ENCODE results near the gene IQCH.
A peak's percentile ranks its signal among the peaks of the same experiment; 100 is the strongest.

The IQCH gene

GRCh38 chr15:67327737-67328136 lies 73.2 kb downstream of the IQCH start:
- Mint-ChIP-seq H3K36me3 (ENCODE audit: low read depth) (peaks cover 14% of the 10 kb centered on the region), H3K4me1 (peaks cover 5% of the 10 kb centered on the region), H3K27me3 (ENCODE audit: low read depth, poor library complexity) (peaks cover 9% of the 10 kb centered on the region), H3K27ac (peak overlapping the region; percentile 57), H3K9me3 (peaks cover 37% of the 10 kb centered on the region), H3K4me3 (no peak overlapping the region)
- TF ChIP-seq, protein P1, sequence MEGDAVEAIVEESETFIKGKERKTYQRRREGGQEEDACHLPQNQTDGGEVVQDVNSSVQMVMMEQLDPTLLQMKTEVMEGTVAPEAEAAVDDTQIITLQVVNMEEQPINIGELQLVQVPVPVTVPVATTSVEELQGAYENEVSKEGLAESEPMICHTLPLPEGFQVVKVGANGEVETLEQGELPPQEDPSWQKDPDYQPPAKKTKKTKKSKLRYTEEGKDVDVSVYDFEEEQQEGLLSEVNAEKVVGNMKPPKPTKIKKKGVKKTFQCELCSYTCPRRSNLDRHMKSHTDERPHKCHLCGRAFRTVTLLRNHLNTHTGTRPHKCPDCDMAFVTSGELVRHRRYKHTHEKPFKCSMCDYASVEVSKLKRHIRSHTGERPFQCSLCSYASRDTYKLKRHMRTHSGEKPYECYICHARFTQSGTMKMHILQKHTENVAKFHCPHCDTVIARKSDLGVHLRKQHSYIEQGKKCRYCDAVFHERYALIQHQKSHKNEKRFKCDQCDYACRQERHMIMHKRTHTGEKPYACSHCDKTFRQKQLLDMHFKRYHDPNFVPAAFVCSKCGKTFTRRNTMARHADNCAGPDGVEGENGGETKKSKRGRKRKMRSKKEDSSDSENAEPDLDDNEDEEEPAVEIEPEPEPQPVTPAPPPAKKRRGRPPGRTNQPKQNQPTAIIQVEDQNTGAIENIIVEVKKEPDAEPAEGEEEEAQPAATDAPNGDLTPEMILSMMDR (IDR thresholded peaks at IDR 0.05) = no peak
- no peak for DNase-seq

DNA sequence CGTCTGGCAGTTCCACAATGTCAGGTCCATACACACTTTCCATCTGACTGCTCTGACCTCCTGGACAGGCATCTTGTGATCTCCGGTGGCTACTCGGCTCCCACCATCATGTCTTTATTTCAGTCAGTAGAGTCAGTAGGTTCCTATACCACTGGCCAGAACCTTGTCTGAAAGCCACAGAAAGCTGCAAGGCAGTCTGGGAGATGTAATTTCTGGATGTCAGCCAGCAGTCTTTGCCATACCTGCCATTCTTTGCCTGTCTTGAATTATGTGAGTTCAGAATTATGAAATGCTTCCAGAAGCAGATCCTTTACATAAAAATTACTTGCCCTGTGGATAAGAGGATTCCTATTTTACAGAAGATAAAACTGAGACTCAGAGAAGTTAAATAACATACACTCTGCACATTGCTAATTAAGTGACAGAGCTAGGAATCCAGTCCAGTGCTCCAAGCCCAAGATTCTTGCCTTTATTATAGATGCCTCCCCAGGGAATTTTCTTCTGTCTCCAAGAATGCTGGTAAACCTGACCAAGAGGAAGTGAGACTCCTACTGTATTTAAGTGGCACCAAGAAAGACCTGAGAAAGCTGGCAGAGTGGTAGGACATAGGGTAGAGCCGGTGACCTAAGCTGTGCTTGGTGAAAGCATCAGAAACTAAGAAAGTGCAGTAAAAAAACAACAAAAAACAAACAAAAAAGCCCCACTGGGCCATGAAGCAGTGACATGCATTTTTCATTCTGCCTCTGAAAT lies 75.6 kb downstream of the IQCH start:
- no peak for DNase-seq
- Mint-ChIP-seq H3K27me3 (ENCODE audit: low read depth, poor library complexity) (peaks cover 9% of the 10 kb centered on the region), H3K4me1 (peaks cover 5% of the 10 kb centered on the region), H3K4me3 (no peak overlapping the region), H3K9me3 (peaks cover 19% of the 10 kb centered on the region), H3K27ac (no peak overlapping the region), H3K36me3 (ENCODE audit: low read depth) (peaks cover 4% of the 10 kb centered on the region)
- TF ChIP-seq, protein P1 (IDR thresholded peaks at IDR 0.05) = no peak

DNA sequence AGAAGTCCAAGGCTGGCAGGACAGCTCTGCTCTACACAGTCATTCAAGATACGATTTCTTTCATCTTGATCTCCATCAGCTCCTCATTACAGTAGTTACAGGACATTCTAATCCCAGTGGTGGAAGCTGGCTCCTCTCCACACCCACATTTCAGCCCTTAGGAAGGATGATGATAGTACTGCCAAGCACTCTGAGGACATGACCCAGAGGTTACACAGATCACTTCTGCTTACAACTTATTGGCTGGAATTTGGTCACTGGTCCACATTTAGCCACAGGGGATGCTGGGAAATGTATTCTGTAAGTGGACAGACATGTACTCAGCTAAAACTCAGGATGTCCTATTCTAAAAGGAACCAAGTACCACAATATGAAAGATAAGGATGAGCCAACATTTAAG lies 77.1 kb downstream of the IQCH start:
- Mint-ChIP-seq H3K27ac (no peak overlapping the region), H3K4me1 (peaks cover 5% of the 10 kb centered on the region), H3K36me3 (ENCODE audit: low read depth) (peaks cover 4% of the 10 kb centered on the region), H3K9me3 (peaks cover 12% of the 10 kb centered on the region), H3K27me3 (ENCODE audit: low read depth, poor library complexity) (peaks cover 9% of the 10 kb centered on the region), H3K4me3 (no peak overlapping the region)
- TF ChIP-seq, protein P1 (IDR thresholded peaks at IDR 0.05) = no peak
- DNase-seq = no peak

GRCh38 chr15:67335026-67335425 lies 80.4 kb downstream of the IQCH start:
- H3K27me3 Mint-ChIP-seq (ENCODE audit: low read depth, poor library complexity) = peaks cover 4% of the 10 kb centered on the region
- no peak for DNase-seq
- TF ChIP-seq, protein P1 (IDR thresholded peaks at IDR 0.05) = no peak
- no peaks in the 10 kb centered on the region for H3K4me1 Mint-ChIP-seq
- no peak overlapping the region for H3K4me3 Mint-ChIP-seq
- no peak overlapping the region for H3K27ac Mint-ChIP-seq
- H3K36me3 Mint-ChIP-seq (ENCODE audit: low read depth) = no peaks in the 10 kb centered on the region
- H3K9me3 Mint-ChIP-seq = no peaks in the 10 kb centered on the region

DNA sequence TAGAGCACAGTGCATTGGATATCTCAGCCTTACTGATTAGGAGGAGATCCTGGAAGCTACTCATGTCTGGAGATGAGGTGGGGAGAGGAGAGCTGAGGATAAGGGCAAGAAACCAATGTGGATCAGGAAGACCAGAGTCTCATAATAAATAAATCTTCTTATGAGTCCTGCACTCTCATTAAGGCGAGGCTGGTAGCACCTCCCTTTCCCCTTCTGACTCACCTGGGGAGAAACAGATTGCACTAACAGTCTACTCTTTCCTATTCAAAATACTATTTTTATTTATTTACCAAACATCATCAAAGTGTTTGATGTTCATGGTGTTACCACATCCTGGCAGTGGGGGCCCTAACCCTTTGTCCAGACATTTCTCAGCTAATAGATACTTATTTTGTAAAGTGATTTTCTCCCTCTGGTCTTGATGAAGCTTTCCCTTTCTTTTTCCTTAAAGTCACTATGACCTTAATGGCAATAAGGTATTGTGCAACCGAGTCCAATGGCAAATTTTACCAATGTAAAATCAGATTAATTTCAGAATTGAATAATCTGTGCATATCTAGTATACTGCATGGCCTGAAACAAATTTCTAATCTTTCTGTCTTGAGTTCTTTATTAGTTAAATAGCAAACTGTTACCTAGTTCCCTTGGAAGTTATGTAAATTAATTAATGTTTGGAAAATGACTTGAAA lies 81.1 kb downstream of the IQCH start:
- H3K4me1 Mint-ChIP-seq = no peaks in the 10 kb centered on the region
- H3K4me3 Mint-ChIP-seq = no peak overlapping the region
- TF ChIP-seq, protein P1 (IDR thresholded peaks at IDR 0.05) = no peak
- H3K27me3 Mint-ChIP-seq (ENCODE audit: low read depth, poor library complexity) = no peaks in the 10 kb centered on the region
- no peaks in the 10 kb centered on the region for H3K36me3 Mint-ChIP-seq (ENCODE audit: low read depth)
- H3K9me3 Mint-ChIP-seq = no peaks in the 10 kb centered on the region
- DNase-seq = no peak
- no peak overlapping the region for H3K27ac Mint-ChIP-seq
